Esophagus (tissue), 2 donors: Measurements from ENCODE around the gene GNL3. TPM values are rescaled to one million over a fixed set of nuclear protein-coding genes. Genes with fewer than 3 reads are reported as not detected.

Experiments used
- H3K27ac ChIP-seq, 2 donors: one replicate each; pipeline ENCODE4 v1.5.1; 2013; ENCODE audit warnings: low read depth in 2 of 2, mild to moderate bottlenecking in 2 of 2, inconsistent platforms in 1 of 2, low read length in 1 of 2, moderate library complexity in 1 of 2
- H3K27me3 ChIP-seq, 2 donors: one replicate each; pipeline ENCODE4 v1.6.1; 2013; ENCODE audit warnings: low read length in 2 of 2, control low read depth in 1 of 2, mild to moderate bottlenecking in 1 of 2; ENCODE audit not compliant: insufficient read depth in 2 of 2, control insufficient read depth in 1 of 2
- H3K36me3 ChIP-seq, 2 donors: one replicate each; pipeline ENCODE4 v1.6.1; 2013; ENCODE audit warnings: low read length in 1 of 2; ENCODE audit not compliant: control insufficient read depth in 2 of 2, insufficient read depth in 2 of 2
- H3K4me1 ChIP-seq, 2 donors: one replicate each; pipeline ENCODE4 v1.6.1; 2013; ENCODE audit warnings: low read length in 1 of 2; ENCODE audit not compliant: control insufficient read depth in 2 of 2, insufficient read depth in 2 of 2
- H3K4me3 ChIP-seq, 2 donors: one replicate each; pipeline ENCODE4 v1.5.1; 2013; ENCODE audit warnings: low read length in 2 of 2, mild to moderate bottlenecking in 2 of 2, low read depth in 1 of 2, moderate library complexity in 1 of 2
- H3K9me3 ChIP-seq, 2 donors: one replicate each; pipeline ENCODE4 v1.6.1; 2013; ENCODE audit warnings: mild to moderate bottlenecking in 2 of 2, low read depth in 1 of 2, low read length in 1 of 2, moderate library complexity in 1 of 2; ENCODE audit not compliant: control insufficient read depth in 2 of 2, insufficient read depth in 1 of 2
- WGBS, 2 donors: extraction: QIAGEN DNeasy Blood & Tissue Kit; methylation state at CpG; one replicate each; pipeline ENCODE4 v1.1.7; 2013; 5-methylcytosine and 5-hydroxymethylcytosine counted together
- polyA plus RNA-seq, 2 donors: library from polyadenylated mRNA; stranded (reverse); fragments of 200-250 nt; gene quantifications; one replicate each; pipeline ENCODE4 v1.2.3, GENCODE V29; 2013
- donor health status: healthy with polysubstance abuse.
- donor health status: Bipolar disorder and iron deficiency.

GNL3 gene
- polyA plus RNA-seq, 2 donors: 91.8 to 103 TPM

- 93 to 96% methylated on average over 17 of the region's 17 CpGs for WGBS, 2 donors
- Histone ChIP-seq H3K27me3 (no peaks in the 10 kb centered on the region), H3K36me3 (peaks cover 0 to 9% of the 10 kb centered on the region in 2 donors), H3K27ac (peak overlapping the region in 1 of 2 donors; percentile 9), H3K9me3 (no peaks in the 10 kb centered on the region), H3K4me3 (no peak overlapping the region), H3K4me1 (no peaks in the 10 kb centered on the region)
Observed at GRCh38 chr3:52712291-52713212, 26.7 kb downstream of the GNL3 start.

GRCh38 chr3:52714335-52715302, 28.8 kb downstream of the GNL3 start:
- no peak overlapping the region for H3K4me3 ChIP-seq
- no peaks in the 10 kb centered on the region for H3K9me3 ChIP-seq
- H3K27ac ChIP-seq: no peak overlapping the region
- H3K36me3 ChIP-seq: peaks cover 0 to 9% of the 10 kb centered on the region in 2 donors
- H3K27me3 ChIP-seq: no peaks in the 10 kb centered on the region
- 55 to 60% methylated on average over 34 to 39 of the region's 39 CpGs for WGBS, 2 donors
- H3K4me1 ChIP-seq: no peaks in the 10 kb centered on the region

- no peaks in the 10 kb centered on the region for H3K4me1 ChIP-seq
- 91 to 93% methylated on average over 11 of the region's 11 CpGs for WGBS, 2 donors
- H3K4me3 ChIP-seq: no peak overlapping the region
- H3K27ac ChIP-seq: no peak overlapping the region
- H3K36me3 ChIP-seq: peaks cover 0 to 9% of the 10 kb centered on the region in 2 donors
- H3K27me3 ChIP-seq: no peaks in the 10 kb centered on the region
- H3K9me3 ChIP-seq: no peaks in the 10 kb centered on the region
Observed at GRCh38 chr3:52715714-52716305, 30.0 kb downstream of the GNL3 start.

DNA sequence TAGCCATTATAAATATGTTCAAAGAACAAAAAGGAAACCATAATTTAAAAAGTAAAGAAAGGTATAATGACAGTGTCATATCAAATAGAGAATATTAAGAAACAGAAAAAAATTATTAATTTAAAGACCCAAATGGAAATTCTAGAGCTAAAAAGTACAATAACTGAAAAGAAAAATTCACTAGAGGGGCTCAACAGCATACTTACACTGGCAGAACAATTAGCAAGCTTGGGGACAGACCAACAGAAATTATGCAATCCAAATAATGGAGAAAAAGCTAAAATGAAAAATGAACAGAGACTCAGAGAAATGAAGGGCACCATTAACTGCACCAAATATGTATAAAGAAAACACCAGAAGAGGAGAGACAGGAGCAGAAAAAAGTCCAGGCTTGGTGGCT, 33.8 kb downstream of the GNL3 start:
- H3K27ac ChIP-seq: no peak overlapping the region
- H3K4me1 ChIP-seq: no peaks in the 10 kb centered on the region
- H3K36me3 ChIP-seq: peaks cover 0 to 4% of the 10 kb centered on the region in 2 donors
- H3K27me3 ChIP-seq: no peaks in the 10 kb centered on the region
- H3K4me3 ChIP-seq: no peak overlapping the region
- no peaks in the 10 kb centered on the region for H3K9me3 ChIP-seq

- no peaks in the 10 kb centered on the region for H3K9me3 ChIP-seq
- H3K4me3 ChIP-seq: no peak overlapping the region
- H3K4me1 ChIP-seq: no peaks in the 10 kb centered on the region
- 88% methylated on average over 6 of the region's 6 CpGs for WGBS, 2 donors
- H3K27ac ChIP-seq: no peak overlapping the region
- H3K36me3 ChIP-seq: no peaks in the 10 kb centered on the region
- H3K27me3 ChIP-seq: no peaks in the 10 kb centered on the region
Observed at GRCh38 chr3:52721002-52721729, 35.3 kb downstream of the GNL3 start.

GRCh38 chr3:52721730-52722008, 35.8 kb downstream of the GNL3 start:
- no peaks in the 10 kb centered on the region for H3K9me3 ChIP-seq
- H3K36me3 ChIP-seq: no peaks in the 10 kb centered on the region
- no peaks in the 10 kb centered on the region for H3K4me1 ChIP-seq
- H3K4me3 ChIP-seq: no peak overlapping the region
- H3K27me3 ChIP-seq: no peaks in the 10 kb centered on the region
- H3K27ac ChIP-seq: no peak overlapping the region
- 83 to 85% methylated on average over 1 of the region's 1 CpG for WGBS, 2 donors

DNA sequence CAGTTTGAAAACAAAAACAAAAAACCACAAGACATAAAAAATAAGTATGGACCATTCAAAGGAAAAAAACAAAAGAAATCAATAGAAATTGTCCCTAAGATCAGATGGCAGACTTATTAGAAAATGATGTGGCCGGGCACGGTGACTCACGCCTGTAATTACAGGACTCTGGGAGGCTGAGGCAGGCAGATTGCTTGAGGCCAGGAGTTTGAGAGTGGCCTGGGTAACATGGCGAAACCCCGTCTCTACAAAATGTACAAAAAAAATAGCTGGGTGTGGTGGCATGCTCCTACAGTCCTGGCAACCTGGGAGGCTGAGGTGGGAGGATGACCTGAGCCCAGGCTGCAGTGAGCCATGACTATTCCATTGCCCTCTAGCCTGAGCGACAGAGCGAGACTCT, 36.7 kb downstream of the GNL3 start:
- Histone ChIP-seq H3K36me3 (no peaks in the 10 kb centered on the region), H3K4me1 (no peaks in the 10 kb centered on the region), H3K4me3 (no peak overlapping the region), H3K27ac (no peak overlapping the region), H3K27me3 (no peaks in the 10 kb centered on the region), H3K9me3 (no peaks in the 10 kb centered on the region)
- 90 to 91% methylated on average over 7 of the region's 7 CpGs for WGBS, 2 donors

GRCh38 chr3:52723935-52724334, 38.1 kb downstream of the GNL3 start:
- H3K27me3 ChIP-seq: no peaks in the 10 kb centered on the region
- no peak overlapping the region for H3K4me3 ChIP-seq
- H3K9me3 ChIP-seq: no peaks in the 10 kb centered on the region
- no peaks in the 10 kb centered on the region for H3K36me3 ChIP-seq
- 97 to 99% methylated on average over 5 of the region's 5 CpGs for WGBS, 2 donors
- H3K27ac ChIP-seq: no peak overlapping the region
- H3K4me1 ChIP-seq: no peaks in the 10 kb centered on the region

DNA sequence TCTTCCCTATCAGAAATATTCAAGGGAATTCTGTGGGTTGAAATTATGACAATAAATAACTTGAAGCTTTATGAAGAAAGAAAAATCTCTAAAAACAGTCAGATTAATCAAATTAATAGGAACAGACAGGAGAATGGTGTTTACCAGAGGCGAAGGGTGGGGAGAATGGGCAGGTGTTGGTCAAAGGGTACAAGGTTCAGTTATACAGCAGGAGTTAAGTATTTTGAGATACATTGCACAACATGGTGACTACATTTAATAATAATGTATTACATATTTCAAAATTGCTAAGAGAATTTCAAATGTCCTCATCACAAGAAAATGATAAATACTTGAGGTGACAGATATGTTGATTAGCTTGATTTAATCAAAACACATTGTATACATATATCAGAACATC, 38.7 kb downstream of the GNL3 start:
- Histone ChIP-seq H3K27ac (no peak overlapping the region), H3K36me3 (no peaks in the 10 kb centered on the region), H3K27me3 (no peaks in the 10 kb centered on the region), H3K9me3 (no peaks in the 10 kb centered on the region), H3K4me3 (no peak overlapping the region), H3K4me1 (no peaks in the 10 kb centered on the region)
- WGBS, 2 donors: 85 to 98% methylated on average over 1 of the region's 1 CpG
